IMR-90 (cell line): ENCODE measurements around the gene ROCK1. TPM values are rescaled to one million over a fixed set of nuclear protein-coding genes. Genes with fewer than 3 reads are reported as not detected.

Experiments
- ATAC-seq: fragments of 200-7000 bp; cut with Tn5 transposase; 2 replicates; pipeline ENCODE4 v1.9.1; 2020; ENCODE audit warnings: low read depth, mild to moderate bottlenecking, moderate library complexity
- BruUV-seq: library from RNA; stranded (reverse); fragments of 400-500 nt; replicated peaks from 2 replicates; lab custom pipeline; 2021; lab: Mats Ljungman, UMichigan
- CTCF ChIA-PET: fragments of 300-600 bp; formaldehyde crosslinking; extraction: SDS; loops from one replicate; lab custom pipeline; 2021; ENCODE audit warnings: antibody characterized with exemption; lab: Yijun Ruan, JAX
- POLR2A ChIA-PET: fragments of 300-600 bp; sonication (Branson Sonifier 250); formaldehyde crosslinking; loops from one replicate; lab custom pipeline; 2022; ENCODE audit warnings: antibody characterized with exemption; ENCODE audit not compliant: unreplicated experiment; lab: Charles Lee
- DNase-seq: peaks from one replicate; pipeline ENCODE4 v3.0.0; 2013
- H2AFZ ChIP-seq: replicated peaks from 2 replicates; pipeline ENCODE3; 2013; ENCODE audit warnings: low read length, mild to moderate bottlenecking; ENCODE audit not compliant: poor library complexity
- H2AK5ac ChIP-seq: 2 replicates; pipeline ENCODE4 v1.6.1; 2013; ENCODE audit warnings: low read depth, low read length, inconsistent platforms
- H2AK9ac ChIP-seq: replicated peaks from 2 replicates; pipeline ENCODE3; 2013; ENCODE audit warnings: mild to moderate bottlenecking, low read depth, low read length, moderate library complexity; ENCODE audit not compliant: poor library complexity
- H2BK120ac ChIP-seq: 2 replicates; pipeline ENCODE4 v1.6.1; 2013; ENCODE audit warnings: low read depth, low read length, inconsistent platforms
- H2BK15ac ChIP-seq: 3 replicates; pipeline ENCODE4 v1.6.1; 2013; ENCODE audit warnings: low read depth, low read length, inconsistent platforms
- H2BK20ac ChIP-seq: 2 replicates; pipeline ENCODE4 v1.6.1; 2013; ENCODE audit warnings: low read depth, mild to moderate bottlenecking, inconsistent platforms, low read length, moderate library complexity
- H2BK5ac ChIP-seq: 2 replicates; pipeline ENCODE4 v1.6.1; 2013; ENCODE audit warnings: mild to moderate bottlenecking, low read depth, low read length, inconsistent platforms; ENCODE audit not compliant: poor library complexity, severe bottlenecking
- H3K14ac ChIP-seq: replicated peaks from 2 replicates; pipeline ENCODE4 v1.6.1; 2013; ENCODE audit warnings: low read depth, low read length, inconsistent platforms
- H3K18ac ChIP-seq: 2 replicates; pipeline ENCODE4 v1.6.1; 2013; ENCODE audit warnings: low read depth, low read length, control low read depth
- H3K23ac ChIP-seq: 2 replicates; pipeline ENCODE4 v1.6.1; 2013; ENCODE audit warnings: low read depth, low read length, inconsistent platforms
- H3K27ac ChIP-seq: 2 replicates; pipeline ENCODE4 v1.5.1; 2013; ENCODE audit warnings: mild to moderate bottlenecking, control low read depth, low read length; ENCODE audit not compliant: insufficient read depth
- H3K27me3 ChIP-seq: 2 replicates; pipeline ENCODE4 v1.6.1; 2013; ENCODE audit warnings: low read length; ENCODE audit not compliant: control insufficient read depth, insufficient read depth
- H3K36me3 ChIP-seq: 2 replicates; pipeline ENCODE4 v1.6.1; 2013; ENCODE audit warnings: low read length, mixed read lengths; ENCODE audit not compliant: control insufficient read depth, insufficient read depth
- H3K4ac ChIP-seq: 2 replicates; pipeline ENCODE4 v1.6.1; 2013; ENCODE audit warnings: low read depth, low read length, inconsistent platforms
- H3K4me1 ChIP-seq: 2 replicates; pipeline ENCODE4 v1.6.1; 2013; ENCODE audit warnings: low read length, mixed read lengths; ENCODE audit not compliant: control insufficient read depth, insufficient read depth
- H3K4me2 ChIP-seq: 2 replicates; pipeline ENCODE4 v1.6.1; 2013; ENCODE audit warnings: low read depth, mild to moderate bottlenecking, control low read depth, low read length, moderate library complexity
- H3K4me3 ChIP-seq: 2 replicates; pipeline ENCODE4 v1.5.1; 2013; ENCODE audit warnings: low read depth, mild to moderate bottlenecking, control low read depth, low read length, moderate library complexity; ENCODE audit not compliant: insufficient read depth
- H3K56ac ChIP-seq: 2 replicates; pipeline ENCODE4 v1.6.1; 2013; ENCODE audit warnings: low read length, inconsistent platforms; ENCODE audit not compliant: insufficient read depth; ENCODE audit errors: extremely low read depth
- H3K79me1 ChIP-seq, 2 experiments: 2 replicates each; pipeline ENCODE4 v1.6.1; 2013; ENCODE audit warnings: low read length in 2 of 2, inconsistent platforms in 1 of 2, low read depth in 1 of 2
- H3K9ac ChIP-seq: 2 replicates; pipeline ENCODE4 v1.6.1; 2013; ENCODE audit warnings: low read depth, low read length, control low read depth
- H3K9me1 ChIP-seq: 2 replicates; pipeline ENCODE4 v1.6.1; 2013; ENCODE audit warnings: low read length, inconsistent platforms; ENCODE audit not compliant: insufficient read depth
- H3K9me3 ChIP-seq: 2 replicates; pipeline ENCODE4 v1.6.1; 2013; ENCODE audit warnings: low read length; ENCODE audit not compliant: control insufficient read depth, insufficient read depth
- H4K20me1 ChIP-seq: 2 replicates; pipeline ENCODE4 v1.6.1; 2013; ENCODE audit warnings: low read length, inconsistent platforms; ENCODE audit not compliant: insufficient read depth
- H4K5ac ChIP-seq: 2 replicates; pipeline ENCODE4 v1.6.1; 2013; ENCODE audit warnings: mild to moderate bottlenecking, low read depth, low read length, control low read depth
- H4K8ac ChIP-seq, 2 experiments: 2 replicates each; pipeline ENCODE4 v1.6.1; 2013; ENCODE audit warnings: low read depth in 2 of 2, low read length in 2 of 2, control low read depth in 1 of 2, inconsistent platforms in 1 of 2
- H4K91ac ChIP-seq: 2 replicates; pipeline ENCODE4 v1.6.1; 2013; ENCODE audit warnings: low read depth, low read length, inconsistent platforms; ENCODE audit not compliant: insufficient read depth
- BHLHE40 ChIP-seq: fragments of 150-350 bp; IDR thresholded peaks from 2 replicates; pipeline ENCODE4 v1.6.1; 2016; ENCODE audit warnings: mild to moderate bottlenecking, low read depth, low read length
- CEBPB ChIP-seq: IDR thresholded peaks from 2 replicates; pipeline ENCODE4 v1.6.1; 2012; ENCODE audit warnings: low read depth, low read length, improper control_type of control experiment
- FOS ChIP-seq: fragments of 150-350 bp; IDR thresholded peaks from 2 replicates; pipeline ENCODE4 v1.6.1; 2016; ENCODE audit warnings: low read depth, low read length
- MAFK ChIP-seq: IDR thresholded peaks from 2 replicates; pipeline ENCODE4 v1.6.1; 2012; ENCODE audit warnings: low read depth, low read length, improper control_type of control experiment
- MXI1 ChIP-seq: IDR thresholded peaks from 2 replicates; pipeline ENCODE4 v1.6.1; 2012; ENCODE audit warnings: low read depth, mild to moderate bottlenecking, low read length, moderate library complexity, borderline replicate concordance
- NFE2L2 ChIP-seq: fragments of 150-350 bp; IDR thresholded peaks from 2 replicates; pipeline ENCODE4 v1.6.1; 2016; ENCODE audit warnings: low read depth, mild to moderate bottlenecking, low read length
- POLR2A ChIP-seq: IDR thresholded peaks from 2 replicates; pipeline ENCODE4 v1.6.1; 2012; ENCODE audit warnings: mild to moderate bottlenecking, low read depth, low read length
- RAD21 ChIP-seq: IDR thresholded peaks from 2 replicates; pipeline ENCODE4 v1.6.1; 2012; ENCODE audit warnings: low read length, improper control_type of control experiment
- RCOR1 ChIP-seq: IDR thresholded peaks from 2 replicates; pipeline ENCODE4 v1.6.1; 2012; ENCODE audit warnings: mild to moderate bottlenecking, low read length, improper control_type of control experiment; ENCODE audit not compliant: insufficient replicate concordance
- SMC3 ChIP-seq: fragments of 150-350 bp; IDR thresholded peaks from 2 replicates; pipeline ENCODE4 v1.6.1; 2016; ENCODE audit warnings: low read depth, mild to moderate bottlenecking, antibody characterized with exemption, low read length, moderate library complexity
- WGBS, 2 experiments: methylation state at CpG; one replicate each; pipeline versions ENCODE4 v1.1.5 to v1.1.7; 2013; ENCODE audit warnings: missing lambda C conversion rate in 2 of 2; ENCODE audit not compliant: insufficient read length in 1 of 2; ENCODE audit errors: extremely low coverage in 2 of 2; 5-methylcytosine and 5-hydroxymethylcytosine counted together
- dilution Hi-C: fragments of 300-500 bp; cut with HindIII; formaldehyde crosslinking; loops from one replicate; pipeline ENCODE4 v1.14.3; 2018; ENCODE audit warnings: low sequenced_read_pairs; ENCODE audit not compliant: unreplicated experiment
- in situ Hi-C: fragments of 300-500 bp; cut with MboI; formaldehyde crosslinking; loops from 3 replicates; pipeline ENCODE4 v1.14.3; 2019; ENCODE audit warnings: low sequenced_read_pairs, inconsistent platforms, mixed read lengths
- intact Hi-C: fragments of 100-400 bp; cut with micrococcal nuclease; formaldehyde crosslinking; loops from 2 replicates; pipeline ENCODE4 v1.10.0; 2022
- polyA plus RNA-seq, 3 experiments: library from polyadenylated mRNA; depleted of rRNA; stranded (reverse); fragments of >200 nt; gene quantifications; 2 replicates each; pipeline ENCODE4 v1.2.3, GENCODE V29; 2012; ENCODE audit warnings: low replicate concordance in 1 of 3
- total RNA-seq: library from RNA; depleted of rRNA; stranded (reverse); fragments of >200 nt; gene quantifications from 2 replicates; pipeline ENCODE4 v1.2.3, GENCODE V29; 2012
- TF ChIP-seq, protein P1 (sequence below): conservative IDR thresholded peaks from 2 replicates; pipeline ENCODE4 v1.5.1; 2012; ENCODE audit warnings: mild to moderate bottlenecking, low read depth, low read length, improper control_type of control experiment
- TF ChIP-seq, protein P2 (sequence below): fragments of 150-350 bp; IDR thresholded peaks from 2 replicates; pipeline ENCODE4 v1.6.1; 2017; ENCODE audit warnings: mild to moderate bottlenecking, antibody characterized with exemption, low read length, low read depth
- TF ChIP-seq, protein P3 (sequence below): fragments of 150-350 bp; IDR thresholded peaks from 2 replicates; pipeline ENCODE4 v1.6.1; 2016; ENCODE audit warnings: low read depth, mild to moderate bottlenecking, low read length, moderate library complexity, borderline replicate concordance

The ROCK1 gene
- total and polyA plus RNA-seq, 2 of the 4 experiments (the other 2 are of a cell fraction), result 9.9 to 17.0 TPM

DNA sequence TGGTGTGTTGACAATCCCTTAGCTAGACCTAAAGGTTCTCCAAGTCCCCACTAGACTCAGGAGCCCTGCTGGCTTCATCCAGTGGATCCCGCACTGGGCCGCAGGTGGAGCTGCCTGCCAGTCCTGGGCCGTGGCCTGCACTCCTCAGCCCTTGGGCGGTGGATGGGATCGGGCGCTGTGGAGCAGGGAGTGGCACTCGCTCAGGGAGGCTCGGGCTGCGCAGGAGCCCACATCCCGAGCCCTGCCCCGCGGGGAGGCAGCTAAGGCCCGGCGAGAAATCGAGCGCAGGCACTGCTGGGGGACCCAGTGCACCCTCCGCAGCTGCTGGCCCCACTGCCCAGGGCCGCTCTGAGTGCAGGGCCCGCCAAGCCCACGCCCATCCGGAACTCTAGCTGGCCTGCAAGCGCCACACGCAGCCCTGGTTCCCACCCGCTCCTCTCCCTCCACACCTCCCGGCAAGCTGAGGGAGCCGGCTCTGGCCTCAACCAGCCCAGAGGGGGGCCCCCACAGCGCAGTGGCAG, 20.8 kb upstream of the ROCK1 start:
- Histone ChIP-seq H4K20me1 (no peaks in the 10 kb centered on the region), H3K9me1 (no peaks in the 10 kb centered on the region)
- in situ Hi-C loops, result no loop called here

More for the DNA sequence above, 20.8 kb upstream of the ROCK1 start:
- Histone ChIP-seq H3K4ac (no peak overlapping the region), H3K4me3 (no peak overlapping the region), H3K9ac (no peak overlapping the region), H3K27me3 (no peaks in the 10 kb centered on the region), H3K18ac (no peak overlapping the region), H4K8ac (no peak overlapping the region), H2AFZ (no peak overlapping the region), H3K4me2 (no peak overlapping the region), H4K5ac (no peak overlapping the region), H2BK5ac (no peak overlapping the region), H3K56ac (no peak overlapping the region), H3K14ac (no peak overlapping the region), H2AK5ac (no peak overlapping the region), H3K23ac (no peak overlapping the region), H2BK120ac (no peak overlapping the region), H3K9me3 (no peaks in the 10 kb centered on the region), H2BK20ac (no peak overlapping the region), H2AK9ac (no peak overlapping the region), H2BK15ac (no peak overlapping the region), H3K27ac (no peak overlapping the region), H3K79me1 (no peaks in the 10 kb centered on the region), H3K4me1 (peaks cover 3% of the 10 kb centered on the region; the same call in 1 of the 2 replicates), H3K36me3 (no peaks in the 10 kb centered on the region), H4K91ac (no peak overlapping the region)
- no peak for DNase-seq
- no TSS peak for BruUV-seq
- no peak for ATAC-seq
- TF ChIP-seq, protein P1, sequence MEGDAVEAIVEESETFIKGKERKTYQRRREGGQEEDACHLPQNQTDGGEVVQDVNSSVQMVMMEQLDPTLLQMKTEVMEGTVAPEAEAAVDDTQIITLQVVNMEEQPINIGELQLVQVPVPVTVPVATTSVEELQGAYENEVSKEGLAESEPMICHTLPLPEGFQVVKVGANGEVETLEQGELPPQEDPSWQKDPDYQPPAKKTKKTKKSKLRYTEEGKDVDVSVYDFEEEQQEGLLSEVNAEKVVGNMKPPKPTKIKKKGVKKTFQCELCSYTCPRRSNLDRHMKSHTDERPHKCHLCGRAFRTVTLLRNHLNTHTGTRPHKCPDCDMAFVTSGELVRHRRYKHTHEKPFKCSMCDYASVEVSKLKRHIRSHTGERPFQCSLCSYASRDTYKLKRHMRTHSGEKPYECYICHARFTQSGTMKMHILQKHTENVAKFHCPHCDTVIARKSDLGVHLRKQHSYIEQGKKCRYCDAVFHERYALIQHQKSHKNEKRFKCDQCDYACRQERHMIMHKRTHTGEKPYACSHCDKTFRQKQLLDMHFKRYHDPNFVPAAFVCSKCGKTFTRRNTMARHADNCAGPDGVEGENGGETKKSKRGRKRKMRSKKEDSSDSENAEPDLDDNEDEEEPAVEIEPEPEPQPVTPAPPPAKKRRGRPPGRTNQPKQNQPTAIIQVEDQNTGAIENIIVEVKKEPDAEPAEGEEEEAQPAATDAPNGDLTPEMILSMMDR, result no peak
- TF ChIP-seq, protein P2, sequence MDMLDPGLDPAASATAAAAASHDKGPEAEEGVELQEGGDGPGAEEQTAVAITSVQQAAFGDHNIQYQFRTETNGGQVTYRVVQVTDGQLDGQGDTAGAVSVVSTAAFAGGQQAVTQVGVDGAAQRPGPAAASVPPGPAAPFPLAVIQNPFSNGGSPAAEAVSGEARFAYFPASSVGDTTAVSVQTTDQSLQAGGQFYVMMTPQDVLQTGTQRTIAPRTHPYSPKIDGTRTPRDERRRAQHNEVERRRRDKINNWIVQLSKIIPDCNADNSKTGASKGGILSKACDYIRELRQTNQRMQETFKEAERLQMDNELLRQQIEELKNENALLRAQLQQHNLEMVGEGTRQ, result no peak
- TF ChIP-seq MXI1, result no peak
- TF ChIP-seq RCOR1, result no peak
- TF ChIP-seq, protein P3, sequence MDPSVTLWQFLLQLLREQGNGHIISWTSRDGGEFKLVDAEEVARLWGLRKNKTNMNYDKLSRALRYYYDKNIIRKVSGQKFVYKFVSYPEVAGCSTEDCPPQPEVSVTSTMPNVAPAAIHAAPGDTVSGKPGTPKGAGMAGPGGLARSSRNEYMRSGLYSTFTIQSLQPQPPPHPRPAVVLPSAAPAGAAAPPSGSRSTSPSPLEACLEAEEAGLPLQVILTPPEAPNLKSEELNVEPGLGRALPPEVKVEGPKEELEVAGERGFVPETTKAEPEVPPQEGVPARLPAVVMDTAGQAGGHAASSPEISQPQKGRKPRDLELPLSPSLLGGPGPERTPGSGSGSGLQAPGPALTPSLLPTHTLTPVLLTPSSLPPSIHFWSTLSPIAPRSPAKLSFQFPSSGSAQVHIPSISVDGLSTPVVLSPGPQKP, result no peak
- no peak for TF ChIP-seq RAD21
- no peak for TF ChIP-seq BHLHE40
- no peak for TF ChIP-seq CEBPB
- TF ChIP-seq NFE2L2, result no peak
- TF ChIP-seq FOS, result no peak
- TF ChIP-seq MAFK, result no peak
- TF ChIP-seq POLR2A, result no peak
- TF ChIP-seq SMC3, result no peak
- WGBS, 2 experiments, result 92% methylated on average over 4 of the region's 27 CpGs; no CpG with 5 or more reads in 1 of the 2 experiments
- POLR2A ChIA-PET, result no interaction called here
- CTCF ChIA-PET, result no interaction called here
- dilution Hi-C loops (no loop called here), intact Hi-C loops (loop anchor here (5.0 to 10.0 kb wide), 2 partner anchors 40 to 192 kb away; no protein-coding TSS in a partner anchor)
